Measurements from ENCODE around the gene PGS1. TPM values are rescaled to one million over a fixed set of nuclear protein-coding genes. Genes with fewer than 3 reads are reported as not detected.

The PGS1 gene
- polyA plus RNA-seq, 3 donors = 46.3 to 58.6 (median 56.4) TPM

GRCh38 chr17:78407387-78408000, 29.0 kb downstream of the PGS1 start:
- peak; percentile 71 for DNase-seq

- no peak for DNase-seq
Observed at GRCh38 chr17:78408476-78409050, 30.1 kb downstream of the PGS1 start.

- DNase-seq = no peak
Observed at GRCh38 chr17:78409191-78409928, 30.9 kb downstream of the PGS1 start.

GRCh38 chr17:78411241-78411857, 32.9 kb downstream of the PGS1 start:
- no peak for DNase-seq

- no peak for DNase-seq
Observed at GRCh38 chr17:78412403-78412802, 34.0 kb downstream of the PGS1 start.

- no peak for DNase-seq
Observed at GRCh38 chr17:78414178-78415162, 36.0 kb downstream of the PGS1 start.

- DNase-seq = no peak
Observed at GRCh38 chr17:78415821-78416711, 37.6 kb downstream of the PGS1 start.

GRCh38 chr17:78416791-78417530, 38.5 kb downstream of the PGS1 start:
- DNase-seq = no peak

GRCh38 chr17:78417531-78417909, 39.1 kb downstream of the PGS1 start:
- DNase-seq = no peak

GRCh38 chr17:78418326-78419026, 40.0 kb downstream of the PGS1 start:
- no peak for DNase-seq

- no peak for DNase-seq
Observed at GRCh38 chr17:78419970-78420815, 41.7 kb downstream of the PGS1 start.

- no peak for DNase-seq
Observed at GRCh38 chr17:78421084-78421533, 42.7 kb downstream of the PGS1 start.

GRCh38 chr17:78421534-78422266, 43.3 kb downstream of the PGS1 start:
- no peak for DNase-seq

GRCh38 chr17:78422267-78422605, 43.8 kb downstream of the PGS1 start:
- no peak for DNase-seq

GRCh38 chr17:78422872-78423588, 44.6 kb downstream of the PGS1 start:
- no peak for DNase-seq

GRCh38 chr17:78423961-78424675, 45.7 kb downstream of the PGS1 start:
- no peak for DNase-seq
